Measurements from ENCODE around the gene MED27.

DNA sequence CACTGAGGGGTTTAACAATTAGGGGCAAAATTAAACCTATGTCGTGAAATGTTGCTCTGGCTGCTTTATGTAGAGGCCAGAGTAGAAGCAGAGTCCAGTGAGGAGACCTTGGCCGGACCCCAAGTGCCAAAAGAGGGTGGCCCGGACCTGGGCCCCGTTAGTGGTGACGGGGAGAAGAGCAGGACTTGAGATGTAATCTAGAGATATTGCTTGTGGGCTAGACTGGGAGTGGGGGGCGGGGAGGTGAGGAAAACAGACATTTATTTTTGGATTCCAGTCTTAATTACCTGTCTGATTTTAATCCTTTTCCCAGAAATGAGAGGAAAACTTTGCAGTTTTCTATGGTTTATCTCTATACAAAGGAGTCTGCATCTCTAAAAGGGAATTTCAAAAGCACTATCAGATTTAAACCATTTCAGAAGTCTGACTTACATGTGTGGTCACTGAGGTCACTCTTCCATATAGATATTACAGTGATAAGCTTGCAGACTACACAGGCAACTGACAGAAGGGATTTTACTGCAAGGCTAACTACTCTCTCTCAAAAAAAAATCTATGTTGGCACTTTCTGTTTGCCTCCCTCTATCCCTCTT is 108.1 kb downstream of the MED27 start:
- TF ChIP-seq, protein P1, sequence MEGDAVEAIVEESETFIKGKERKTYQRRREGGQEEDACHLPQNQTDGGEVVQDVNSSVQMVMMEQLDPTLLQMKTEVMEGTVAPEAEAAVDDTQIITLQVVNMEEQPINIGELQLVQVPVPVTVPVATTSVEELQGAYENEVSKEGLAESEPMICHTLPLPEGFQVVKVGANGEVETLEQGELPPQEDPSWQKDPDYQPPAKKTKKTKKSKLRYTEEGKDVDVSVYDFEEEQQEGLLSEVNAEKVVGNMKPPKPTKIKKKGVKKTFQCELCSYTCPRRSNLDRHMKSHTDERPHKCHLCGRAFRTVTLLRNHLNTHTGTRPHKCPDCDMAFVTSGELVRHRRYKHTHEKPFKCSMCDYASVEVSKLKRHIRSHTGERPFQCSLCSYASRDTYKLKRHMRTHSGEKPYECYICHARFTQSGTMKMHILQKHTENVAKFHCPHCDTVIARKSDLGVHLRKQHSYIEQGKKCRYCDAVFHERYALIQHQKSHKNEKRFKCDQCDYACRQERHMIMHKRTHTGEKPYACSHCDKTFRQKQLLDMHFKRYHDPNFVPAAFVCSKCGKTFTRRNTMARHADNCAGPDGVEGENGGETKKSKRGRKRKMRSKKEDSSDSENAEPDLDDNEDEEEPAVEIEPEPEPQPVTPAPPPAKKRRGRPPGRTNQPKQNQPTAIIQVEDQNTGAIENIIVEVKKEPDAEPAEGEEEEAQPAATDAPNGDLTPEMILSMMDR (IDR thresholded peaks at IDR 0.05; ENCODE audit: borderline replicate concordance, extremely low read depth, low read length, poor library complexity, severe bottlenecking), result no peak
- no peak for TF ChIP-seq EZH2 (IDR thresholded peaks at IDR 0.05; ENCODE audit: borderline replicate concordance, low read depth, low read length, severe bottlenecking)

Measured in DND-41 (cell line).